GM19468 (cell line): ENCODE data around the gene SLC30A4.
"Not testable (repeated sequence)": the region's sequence is repeated elsewhere in the genome, so short reads cannot be mapped to it uniquely, and the experiment has no call there.

Experiments
- ATAC-seq: cut with Tn5 transposase; IDR thresholded peaks from one replicate; pipeline ENCODE4 v1.9.1; 2021; ENCODE audit warnings: mild to moderate bottlenecking, moderate library complexity, moderate number of reproducible peaks; ENCODE audit not compliant: unreplicated experiment; ENCODE audit errors: extremely low read depth

The SLC30A4 gene

DNA sequence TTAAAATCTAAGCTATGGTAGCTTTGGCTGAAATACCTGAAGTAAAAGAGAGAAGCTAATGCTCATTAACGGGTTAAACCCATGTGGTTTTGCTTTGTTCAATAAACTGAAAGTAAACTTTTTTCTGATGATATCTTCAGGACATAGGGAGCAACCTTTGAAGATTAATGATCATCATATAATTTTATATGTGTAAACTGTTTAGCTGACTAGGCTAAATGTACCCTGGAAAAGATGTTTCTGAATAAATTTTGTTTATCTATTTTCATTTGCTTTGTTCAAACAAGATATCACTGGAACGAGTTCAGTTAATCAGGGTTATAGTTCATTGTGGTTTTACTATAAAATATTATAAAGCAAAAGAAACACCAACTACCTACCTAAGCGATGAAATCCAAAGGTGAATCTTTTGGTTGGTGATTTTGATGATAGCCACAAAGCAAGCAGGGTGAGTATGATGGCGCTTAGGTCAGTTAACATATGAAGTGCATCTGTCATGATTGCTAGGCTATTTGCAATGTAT lies 11.7 kb downstream of the SLC30A4 start:
- no peak for ATAC-seq

DNA sequence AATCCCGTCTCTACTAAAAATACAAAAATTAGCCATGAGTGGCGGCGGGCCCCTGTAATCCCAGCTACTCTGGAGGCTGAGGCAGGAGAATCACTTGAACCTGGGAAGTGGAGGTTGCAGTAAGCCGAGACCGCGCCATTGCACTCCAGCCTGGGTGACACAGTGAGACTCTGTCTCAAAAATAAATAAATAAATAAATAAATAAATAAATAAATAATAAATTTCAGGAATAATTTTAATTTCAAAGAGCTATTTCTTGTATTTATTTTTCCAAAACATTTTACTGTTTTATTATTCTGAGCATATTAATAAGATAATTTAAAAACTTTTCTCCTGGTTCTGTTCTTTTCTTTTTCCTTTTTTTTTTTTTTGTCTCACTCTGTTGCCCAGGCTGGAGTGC lies 15.4 kb downstream of the SLC30A4 start:
- ATAC-seq, result not testable (repeated sequence)

DNA sequence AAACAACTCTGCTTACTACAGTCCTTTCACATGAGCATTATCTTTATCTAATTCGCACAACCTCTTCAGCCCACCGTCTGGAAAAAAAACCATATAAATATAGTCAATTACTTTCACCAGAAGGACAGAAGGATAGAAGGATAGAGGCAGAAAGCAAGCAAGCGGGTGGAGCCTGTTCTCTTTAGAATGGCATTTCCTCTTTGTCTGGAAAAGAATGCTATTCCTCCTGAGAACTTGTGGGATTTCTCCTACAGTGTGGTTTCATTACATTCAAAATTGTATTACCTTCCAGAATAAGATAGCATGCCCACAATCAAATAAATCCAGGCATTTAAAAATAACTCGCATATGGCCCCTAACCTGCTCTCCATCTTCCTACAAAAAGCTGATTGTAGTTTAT lies 23.1 kb downstream of the SLC30A4 start:
- no peak for ATAC-seq

DNA sequence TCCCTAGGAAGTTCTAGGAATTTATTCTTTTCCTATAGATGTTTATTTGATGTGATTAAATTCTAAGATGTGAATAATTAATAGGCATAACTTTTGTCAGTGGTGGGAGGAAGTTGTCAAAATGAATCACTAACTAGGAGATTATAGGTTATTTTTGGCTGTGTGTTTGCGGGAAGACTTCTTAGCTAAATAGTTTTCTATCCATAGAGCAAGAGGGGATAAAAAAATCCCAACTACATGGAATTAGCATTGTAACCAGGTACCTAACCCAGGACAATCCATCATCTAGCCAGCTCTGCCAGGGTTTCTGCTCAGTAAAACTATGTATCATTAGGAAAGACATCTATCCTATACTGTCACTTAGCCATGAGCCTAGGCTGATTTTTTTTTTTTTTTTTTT lies 23.9 kb downstream of the SLC30A4 start:
- ATAC-seq, result no peak

DNA sequence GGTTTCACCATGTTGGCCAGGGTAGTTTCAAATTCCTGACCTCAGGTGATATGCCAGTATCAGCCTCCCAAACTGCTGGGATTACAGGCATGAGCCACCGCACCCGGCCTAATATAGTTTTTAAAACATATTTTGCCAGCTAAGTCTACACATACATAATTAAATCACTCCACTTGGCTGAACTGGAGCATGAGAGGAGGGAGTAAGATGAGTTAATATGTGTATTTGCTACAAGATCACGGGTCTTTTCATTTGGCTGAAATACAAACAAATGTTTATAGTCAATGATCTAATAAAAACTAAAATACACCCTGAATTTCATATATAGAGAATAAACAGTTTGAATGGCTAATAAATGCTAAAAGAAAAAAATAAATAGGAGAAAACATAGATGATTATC lies 25.3 kb downstream of the SLC30A4 start:
- no peak for ATAC-seq

DNA sequence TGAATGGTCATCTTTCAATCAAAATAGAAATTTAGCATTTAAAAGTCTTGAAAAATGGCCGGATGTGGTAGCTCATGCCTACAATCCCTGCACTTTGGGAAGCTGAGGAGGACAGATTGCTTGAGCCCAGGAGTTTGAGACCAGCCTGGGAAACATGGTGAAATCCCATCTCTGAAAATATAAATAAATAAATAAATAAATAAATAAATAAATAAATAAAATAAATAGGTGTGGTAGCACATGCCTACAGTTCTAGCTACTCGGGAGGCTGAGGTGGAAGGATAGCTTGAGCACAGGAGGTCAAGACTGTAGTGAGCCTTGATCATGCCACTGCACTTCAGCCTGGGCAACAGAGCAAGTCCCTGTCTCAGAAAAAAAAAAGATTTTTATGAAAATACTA lies 25.9 kb downstream of the SLC30A4 start:
- no peak for ATAC-seq

DNA sequence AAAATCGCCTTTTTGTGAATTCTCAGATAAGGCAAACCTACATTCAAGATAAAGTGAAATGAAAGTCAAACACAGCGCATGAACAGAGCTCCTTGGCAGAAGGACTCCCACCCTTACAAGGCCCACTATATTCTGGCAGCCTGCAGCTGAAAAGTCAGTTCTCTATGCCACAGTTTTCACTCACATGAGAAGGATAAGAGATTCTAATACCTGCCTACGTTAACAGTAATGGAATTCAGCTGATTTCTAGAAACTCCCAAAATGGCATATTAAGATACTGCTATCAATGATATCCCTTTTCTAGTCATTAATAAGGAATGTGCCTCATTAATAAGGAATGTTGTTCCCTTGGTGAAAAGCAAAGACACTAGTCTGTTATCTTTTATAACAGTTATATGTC lies 27.0 kb downstream of the SLC30A4 start:
- no peak for ATAC-seq

DNA sequence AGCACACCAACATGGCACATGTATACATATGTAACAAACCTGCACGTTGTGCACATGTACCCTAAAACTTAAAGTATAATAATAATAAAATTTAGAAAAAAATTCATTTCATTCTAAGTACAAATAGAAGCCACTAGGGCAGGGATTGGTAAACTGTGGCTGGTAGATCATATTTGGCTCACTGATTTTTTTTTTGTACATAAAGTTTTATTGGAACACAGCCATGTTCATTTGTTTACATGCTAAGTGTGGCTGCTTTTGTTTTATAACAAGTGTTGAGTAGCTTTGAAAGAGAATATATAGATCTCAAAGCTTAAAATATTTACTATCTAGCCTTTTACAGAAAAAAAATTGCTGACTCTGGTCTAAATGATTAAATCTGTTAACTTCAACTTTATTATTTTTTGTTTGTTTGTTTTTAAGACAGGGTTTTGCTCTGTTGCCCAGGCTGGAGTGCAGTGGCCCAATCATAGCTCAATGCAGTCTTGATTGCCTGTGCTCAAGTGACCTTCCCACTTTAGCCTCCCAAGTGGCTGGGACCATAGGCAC lies 32.8 kb downstream of the SLC30A4 start:
- ATAC-seq, result no peak

DNA sequence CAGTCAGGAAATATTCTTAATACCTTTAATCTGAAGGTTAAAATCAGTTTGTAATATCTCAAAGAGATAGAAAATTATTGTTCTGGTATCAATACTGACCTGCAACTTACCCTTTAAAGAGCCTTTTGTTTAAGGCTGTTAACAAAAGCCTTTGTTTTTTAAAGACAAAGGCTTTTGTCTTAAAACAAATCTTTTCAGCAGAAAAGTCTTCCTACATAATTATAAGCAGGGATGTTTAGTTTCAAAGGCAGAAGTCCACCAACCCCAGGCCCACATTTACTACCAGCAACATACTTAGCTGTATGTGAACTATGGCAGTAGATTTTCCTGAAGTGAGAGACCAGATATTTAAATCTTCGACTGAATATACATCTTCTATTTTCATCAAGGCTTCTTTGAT lies 36.2 kb downstream of the SLC30A4 start:
- ATAC-seq, result no peak

DNA sequence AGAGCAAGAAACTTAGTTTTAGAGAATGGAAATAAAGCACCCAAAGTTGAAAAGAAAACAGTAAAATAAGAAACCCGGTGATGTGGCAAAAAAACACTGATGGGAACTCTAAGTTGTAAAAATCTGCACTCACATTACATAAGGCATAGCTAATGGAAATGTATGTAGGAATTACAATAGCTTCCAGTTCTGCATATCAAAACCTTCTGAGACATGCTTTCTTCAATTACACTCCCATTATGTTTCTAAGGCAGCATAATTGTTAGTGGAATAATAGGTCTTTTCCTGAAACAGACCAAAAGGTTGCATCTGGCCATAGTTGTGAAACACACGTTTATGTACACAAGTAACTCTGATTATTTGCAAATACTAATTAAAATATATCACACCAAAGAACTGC lies 41.4 kb downstream of the SLC30A4 start:
- no peak for ATAC-seq

DNA sequence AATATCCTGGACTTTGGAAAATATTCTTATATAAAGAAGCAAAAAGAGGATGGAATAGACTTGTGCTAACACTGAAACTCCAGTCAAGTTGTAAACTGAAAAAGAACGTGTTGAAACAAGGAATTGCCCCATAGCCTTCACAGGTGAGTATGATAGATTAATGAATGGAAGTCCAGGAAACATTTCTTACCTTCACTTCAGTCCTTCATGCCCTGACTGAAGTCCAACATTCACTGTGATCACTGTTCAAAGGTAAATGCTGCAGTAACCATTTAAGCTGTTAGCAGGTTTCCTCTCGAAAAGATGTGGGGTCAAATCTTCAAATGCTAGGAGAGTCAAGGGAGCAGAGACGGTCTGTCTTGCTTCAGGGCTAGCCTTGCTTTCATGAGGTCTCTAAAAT lies 46.1 kb downstream of the SLC30A4 start:
- ATAC-seq, result no peak

DNA sequence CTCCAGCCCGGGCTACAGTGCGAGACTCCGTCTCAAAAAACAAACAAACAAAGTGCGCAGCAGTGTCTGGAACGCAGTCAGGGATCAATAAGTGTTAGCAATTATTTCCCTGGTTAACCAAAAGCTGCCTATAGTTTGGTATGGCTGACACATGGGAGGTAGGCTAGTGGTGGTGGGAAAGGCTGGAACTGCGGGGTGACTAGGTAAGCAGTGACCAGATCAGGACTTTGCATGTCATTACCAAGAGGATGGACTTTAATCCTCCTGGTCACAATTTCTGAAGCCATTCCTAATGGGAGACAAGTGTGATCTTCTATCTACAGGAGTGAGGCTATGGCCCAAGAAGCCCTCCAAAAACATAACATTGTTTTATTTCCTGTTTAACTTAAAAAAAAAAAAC lies 47.8 kb downstream of the SLC30A4 start:
- no peak for ATAC-seq

DNA sequence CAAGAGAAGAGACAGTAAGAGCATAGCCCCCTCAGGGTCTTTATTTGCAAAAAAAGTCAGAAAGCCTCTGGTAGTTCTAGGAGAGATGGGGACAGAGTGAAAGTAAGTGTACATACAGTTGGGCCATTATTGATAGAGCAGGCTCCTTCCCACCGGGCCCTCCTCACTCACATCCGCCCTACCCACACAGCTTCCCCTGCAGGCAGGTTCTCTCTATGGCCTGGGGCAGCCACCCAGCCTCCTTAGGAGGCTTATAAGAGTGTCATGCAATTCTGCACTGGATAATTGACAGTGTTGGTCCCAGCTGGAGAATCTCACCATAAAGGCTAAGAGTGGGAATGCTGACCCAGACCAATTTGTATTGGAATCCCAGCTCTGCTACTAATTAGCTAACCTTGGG lies 49.5 kb downstream of the SLC30A4 start:
- ATAC-seq, result no peak

DNA sequence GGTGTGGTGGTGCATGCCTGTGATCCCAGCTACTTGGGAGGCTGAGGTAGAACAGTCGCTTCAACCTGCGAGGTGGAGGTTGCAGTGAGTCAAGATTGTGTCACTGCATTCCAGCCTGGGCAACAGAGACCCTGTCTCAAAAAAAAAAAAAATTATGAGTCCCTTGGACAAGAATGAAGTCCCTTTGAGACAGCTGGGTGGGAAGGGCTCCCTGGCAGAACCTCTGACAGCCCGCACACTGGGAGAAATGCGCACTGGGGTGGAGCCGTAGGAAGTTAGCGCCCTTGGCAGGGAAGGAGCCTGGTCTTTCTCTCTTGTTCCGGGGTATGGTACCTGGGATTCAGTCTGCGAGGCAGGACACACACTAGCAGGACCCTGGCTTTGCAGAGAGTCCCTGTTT lies 51.4 kb downstream of the SLC30A4 start:
- no peak for ATAC-seq

DNA sequence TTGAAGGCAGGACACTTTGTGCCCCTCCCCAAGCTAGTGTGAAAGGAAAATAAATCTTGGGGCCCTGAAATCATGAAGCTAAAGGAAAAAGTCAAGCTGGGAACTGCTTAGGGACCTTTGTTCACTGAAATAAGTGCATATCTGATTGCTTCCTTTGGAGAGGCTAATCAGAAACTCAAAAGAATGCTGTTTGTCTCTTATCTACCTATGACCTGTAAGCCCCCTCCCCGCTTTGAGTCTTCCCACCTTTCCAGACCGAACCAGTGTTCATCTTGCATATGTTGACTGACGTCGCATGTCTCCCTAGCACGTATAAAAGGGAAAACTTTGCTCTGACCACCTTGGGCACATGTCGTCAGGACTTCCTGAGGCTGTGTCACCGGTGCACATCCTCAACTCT lies 53.1 kb downstream of the SLC30A4 start:
- no peak for ATAC-seq

DNA sequence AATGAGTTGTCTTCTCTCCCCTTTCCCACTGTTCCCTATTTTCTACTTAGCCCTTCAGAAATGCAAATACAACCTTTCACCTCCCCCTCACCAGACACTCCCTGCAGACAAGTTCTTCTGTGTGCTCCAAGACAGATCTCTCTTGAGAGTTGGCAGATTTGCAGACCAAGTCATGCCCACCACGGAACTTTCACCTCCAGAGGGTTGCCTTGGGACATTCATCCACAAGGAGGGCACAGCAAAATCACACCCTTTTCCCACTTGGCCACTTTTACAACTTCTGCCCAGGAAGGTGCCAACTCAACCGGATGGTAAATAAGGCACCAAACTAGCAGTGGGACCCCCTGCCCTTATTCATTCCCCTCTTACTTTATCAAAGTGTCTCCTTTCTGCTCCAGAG lies 53.5 kb downstream of the SLC30A4 start:
- no peak for ATAC-seq

DNA sequence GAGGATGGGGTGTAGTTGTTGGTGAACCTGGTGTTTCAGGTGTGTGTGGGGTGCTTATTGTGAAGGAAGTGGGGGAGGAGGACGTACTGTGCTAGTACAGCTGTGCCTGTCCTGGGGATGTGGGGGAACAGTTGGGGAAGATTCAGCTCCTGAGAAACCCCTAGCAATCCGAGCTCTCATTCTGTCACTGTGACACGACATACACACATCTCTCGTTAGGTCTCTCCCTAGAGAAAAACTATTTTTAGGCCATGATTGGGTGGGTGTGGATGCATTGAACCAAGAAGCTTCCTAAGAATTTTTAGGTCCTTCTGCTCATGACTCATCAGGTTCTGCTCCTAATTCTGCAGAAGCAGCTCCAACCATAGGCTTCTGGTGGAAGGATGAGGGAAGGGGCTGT lies 54.3 kb downstream of the SLC30A4 start:
- no peak for ATAC-seq

DNA sequence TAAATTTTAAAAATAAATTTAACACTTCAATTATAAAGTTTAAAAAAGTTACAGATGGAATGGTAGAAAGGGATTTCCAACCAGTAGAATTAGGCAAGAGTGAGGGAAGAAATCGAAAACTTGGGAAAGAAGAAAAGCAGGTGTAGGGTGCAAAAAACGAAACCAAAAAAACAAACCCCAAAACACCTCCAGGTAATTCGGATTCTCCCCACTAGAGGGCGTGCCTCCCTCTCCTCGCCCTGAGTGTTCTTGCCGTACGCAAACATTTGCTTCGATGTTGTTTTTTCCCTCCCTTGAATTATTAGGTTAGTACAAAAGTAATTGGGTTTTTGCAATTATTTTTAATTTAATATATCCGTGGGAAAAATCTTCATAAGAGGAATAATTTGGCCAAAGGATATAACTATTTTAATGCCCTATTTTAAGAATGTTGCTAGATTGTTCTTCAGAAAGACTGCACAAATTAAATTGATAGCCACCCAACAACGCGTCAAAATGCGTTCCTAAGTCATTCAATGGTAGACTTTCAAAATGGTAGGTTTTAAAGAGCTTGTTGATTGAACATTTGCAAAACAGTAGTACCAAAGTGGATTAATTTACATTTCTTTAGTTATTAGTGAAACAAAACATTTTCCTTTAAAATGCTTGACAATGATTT lies 63.7 kb downstream of the SLC30A4 start:
- no peak for ATAC-seq

DNA sequence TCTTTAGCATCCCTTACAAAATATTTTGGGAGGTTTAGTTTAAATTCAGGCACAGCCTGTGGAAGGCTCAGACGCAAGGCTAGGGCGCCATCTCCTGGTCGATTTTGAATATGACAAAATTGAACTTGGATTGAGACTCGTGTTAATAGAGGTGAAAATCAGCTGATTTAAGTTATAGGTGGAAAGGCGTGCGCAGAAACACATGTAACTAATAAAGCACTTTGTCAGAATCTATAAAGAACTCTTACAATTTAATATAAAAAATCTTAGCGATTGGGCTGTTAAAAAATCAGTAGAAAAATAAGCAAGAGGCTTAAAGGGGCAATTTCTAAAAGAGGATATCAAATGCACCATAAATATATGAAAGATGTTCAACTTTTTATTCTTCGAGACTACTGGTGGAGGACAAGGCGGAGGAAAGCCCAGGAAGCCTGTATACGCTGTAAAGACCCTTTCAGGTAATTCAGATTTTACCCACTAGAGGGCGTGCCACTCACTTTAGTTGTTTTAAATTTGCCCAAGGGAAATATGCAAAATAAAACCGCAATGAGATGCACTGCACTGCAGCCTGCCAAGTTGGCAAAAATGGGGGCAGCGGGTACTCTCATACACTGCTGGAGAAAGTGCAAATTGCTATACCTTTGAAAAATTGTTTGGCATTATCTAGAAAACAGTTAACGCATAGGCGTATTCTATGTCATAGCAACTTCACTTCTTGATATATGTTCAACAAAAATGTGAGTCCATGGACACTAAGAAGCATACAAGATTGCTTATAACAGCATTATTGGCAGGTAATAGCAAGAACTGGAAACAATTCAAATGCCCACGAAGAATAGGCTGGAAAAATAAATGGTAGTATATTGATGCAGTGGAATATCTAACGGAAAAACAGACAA lies 64.7 kb downstream of the SLC30A4 start:
- no peak for ATAC-seq

DNA sequence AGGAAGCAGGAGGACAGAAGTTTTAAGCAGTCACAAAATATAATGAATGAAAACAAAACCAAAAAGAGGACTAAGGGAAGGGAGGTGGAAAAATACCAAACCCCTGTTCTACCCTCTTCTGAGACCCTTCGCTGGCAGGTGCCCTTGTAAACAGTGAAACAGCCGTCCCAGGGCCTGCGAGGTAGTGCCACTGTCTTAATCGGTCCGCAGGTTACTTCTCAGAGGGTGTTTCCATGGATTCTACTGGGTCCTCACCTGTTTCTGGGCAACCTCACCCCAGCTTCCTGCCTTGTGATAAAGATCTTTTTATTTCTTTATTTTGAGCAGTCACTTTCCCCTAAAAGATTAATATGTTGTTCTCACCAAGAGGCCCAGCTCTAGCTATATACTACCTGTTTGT lies 65.3 kb downstream of the SLC30A4 start:
- ATAC-seq, result no peak
